HL-60 (cell line): ENCODE results near the gene COQ6.
"Not testable (repeated sequence)": the region's sequence is repeated elsewhere in the genome, so short reads cannot be mapped to it uniquely, and the experiment has no call there.

Source experiments
- DNase-seq, 2 experiments: peaks; one replicate each; pipeline ENCODE4 v3.0.0-alpha.2; 2010 to 2020; ENCODE audit warnings: low read depth in 1 of 2, low spot score in 1 of 2
- H3K27ac ChIP-seq: fragments of 250-450 bp; sonication (Bioruptor Pico); replicated peaks from 2 replicates; pipeline ENCODE4 v1.5.1; 2020; ENCODE audit warnings: mild to moderate bottlenecking, moderate library complexity
- H3K27me3 ChIP-seq: fragments of 250-450 bp; sonication (Bioruptor Pico); 2 replicates; pipeline ENCODE4 v1.5.1; 2021; ENCODE audit warnings: mild to moderate bottlenecking, moderate library complexity; ENCODE audit not compliant: insufficient read depth, poor library complexity, severe bottlenecking
- H3K4me3 ChIP-seq: replicated peaks from 2 replicates; pipeline ENCODE4 v1.5.1; 2011; ENCODE audit warnings: mild to moderate bottlenecking, control low read depth, low read length; ENCODE audit not compliant: insufficient read depth
- CTCF ChIP-seq: IDR thresholded peaks from one replicate; pipeline ENCODE4 v1.5.1; 2011; ENCODE audit warnings: low read length, control low read depth, inconsistent platforms; ENCODE audit not compliant: insufficient read depth
- GABPA ChIP-seq: IDR thresholded peaks from 2 replicates; pipeline ENCODE4 v1.6.1; 2012; ENCODE audit warnings: low read depth
- POLR2AphosphoS5 ChIP-seq: IDR thresholded peaks from 2 replicates; pipeline ENCODE4 v1.6.1; 2012; ENCODE audit warnings: low read depth
- REST ChIP-seq: IDR thresholded peaks from 2 replicates; pipeline ENCODE4 v1.6.1; 2012; ENCODE audit warnings: low read depth; ENCODE audit not compliant: insufficient replicate concordance
- SPI1 ChIP-seq: IDR thresholded peaks from 2 replicates; pipeline ENCODE4 v1.6.1; 2012; ENCODE audit warnings: low read depth, mild to moderate bottlenecking, borderline replicate concordance

Gene COQ6

GRCh38 chr14:73988065-73988464 lies 38.0 kb downstream of the COQ6 start:
- DNase-seq = no peak
- Histone ChIP-seq H3K27me3 (no peaks in the 10 kb centered on the region), H3K4me3 (no peak overlapping the region), H3K27ac (no peak overlapping the region)
- TF ChIP-seq REST (no peak), POLR2AphosphoS5 (no peak), SPI1 (no peak), GABPA (no peak), CTCF (no peak)

- not testable (repeated sequence) for DNase-seq, H3K4me3 ChIP-seq, H3K27ac ChIP-seq, H3K27me3 ChIP-seq
Observed at GRCh38 chr14:73988656-73989055, 38.6 kb downstream of the COQ6 start.

- Histone ChIP-seq H3K27me3 (no peaks in the 10 kb centered on the region), H3K27ac (no peak overlapping the region), H3K4me3 (no peak overlapping the region)
- no peak for DNase-seq
- TF ChIP-seq GABPA (no peak), CTCF (no peak), REST (no peak), POLR2AphosphoS5 (no peak), SPI1 (no peak)
Observed at GRCh38 chr14:73991092-73991491, 41.0 kb downstream of the COQ6 start.

GRCh38 chr14:73994926-73995325 lies 44.8 kb downstream of the COQ6 start:
- H3K4me3 ChIP-seq, H3K27me3 ChIP-seq, DNase-seq, H3K27ac ChIP-seq: not testable (repeated sequence)

- DNase-seq = no peak
- Histone ChIP-seq H3K27me3 (no peaks in the 10 kb centered on the region), H3K4me3 (no peak overlapping the region), H3K27ac (no peak overlapping the region)
- TF ChIP-seq GABPA (no peak), CTCF (no peak), POLR2AphosphoS5 (no peak), SPI1 (no peak), REST (no peak)
Observed at GRCh38 chr14:73995977-73996378, 45.9 kb downstream of the COQ6 start.
